AG09309 (cell line): ENCODE results near the gene CLASRP.

Experiments used
- DNase-seq: peaks from one replicate; pipeline ENCODE4 v3.0.0-alpha.2; 2010; ENCODE audit warnings: low read depth
- H3K4me3 ChIP-seq: 2 replicates; pipeline ENCODE4 v1.5.1; 2011; ENCODE audit warnings: mild to moderate bottlenecking, low read depth, low read length, moderate library complexity; ENCODE audit not compliant: control insufficient read depth
- CTCF ChIP-seq: IDR thresholded peaks from 2 replicates; pipeline ENCODE4 v1.5.1; 2011; ENCODE audit warnings: mild to moderate bottlenecking, low read depth, low read length, inconsistent platforms; ENCODE audit not compliant: insufficient read depth, control insufficient read depth; ENCODE audit errors: missing control alignments

CLASRP gene

DNA sequence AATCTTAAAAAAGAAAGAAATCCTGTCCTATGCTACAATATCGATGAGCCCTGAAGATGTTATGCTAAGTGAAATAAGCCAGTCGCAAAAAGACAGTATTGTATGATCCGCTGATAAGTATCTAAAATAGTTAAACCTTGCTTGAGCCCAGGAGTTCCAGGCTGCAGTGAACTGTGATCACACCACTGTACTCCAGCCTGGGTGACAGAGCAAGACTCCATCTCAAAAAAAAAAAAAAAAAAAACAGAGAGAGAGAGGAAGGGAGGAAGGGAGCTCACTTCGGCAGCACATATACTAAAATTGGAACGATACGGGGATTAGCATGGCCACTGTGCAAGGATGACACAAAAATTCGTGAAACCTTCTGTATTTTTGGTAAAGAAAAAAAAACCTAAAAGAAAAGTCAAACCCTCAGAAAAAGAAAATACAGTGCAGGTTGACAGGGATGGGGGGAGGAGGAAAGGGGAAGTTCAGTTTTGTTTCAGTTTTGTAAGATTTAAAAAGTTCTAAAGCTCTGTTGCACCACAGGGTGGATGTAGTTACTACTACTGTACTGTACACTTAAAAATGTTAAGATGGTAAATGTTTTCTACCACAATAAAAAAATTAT lies 8.4 kb downstream of the CLASRP start:
- no peak overlapping the region for H3K4me3 ChIP-seq
- DNase-seq = no peak
- TF ChIP-seq CTCF = no peak

- H3K4me3 ChIP-seq = no peak overlapping the region
- no peak for DNase-seq
- no peak for TF ChIP-seq CTCF
Measured at GRCh38 chr19:45049073-45049736, 10.4 kb downstream of the CLASRP start.

DNA sequence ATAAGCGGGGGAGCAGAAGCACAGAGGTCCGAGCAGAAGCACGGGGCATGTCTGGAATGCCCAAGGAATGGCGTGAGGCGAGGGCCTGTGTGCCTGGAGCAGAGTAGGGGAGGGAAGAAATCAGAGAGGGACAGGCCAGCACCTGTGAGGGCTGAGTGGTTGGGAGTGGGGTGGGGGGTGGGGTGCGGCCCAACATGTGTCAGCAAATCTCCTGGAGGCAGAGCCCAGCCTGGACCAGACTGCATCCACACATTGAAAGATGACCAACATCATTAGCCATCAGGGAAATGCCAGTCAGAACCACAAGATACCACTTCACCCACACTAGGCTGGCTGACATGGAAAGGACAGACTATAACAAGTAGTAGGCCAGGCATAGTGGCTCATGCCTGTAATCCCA lies 11.2 kb downstream of the CLASRP start:
- no peak for DNase-seq
- H3K4me3 ChIP-seq = no peak overlapping the region
- TF ChIP-seq CTCF = no peak

- TF ChIP-seq CTCF = no peak
- H3K4me3 ChIP-seq = no peak overlapping the region
- no peak for DNase-seq
Measured at GRCh38 chr19:45051929-45052579, 13.2 kb downstream of the CLASRP start.

GRCh38 chr19:45056831-45057230 lies 18.0 kb downstream of the CLASRP start:
- no peak for DNase-seq
- TF ChIP-seq CTCF = no peak
- H3K4me3 ChIP-seq = no peak overlapping the region

GRCh38 chr19:45057444-45057843 lies 18.6 kb downstream of the CLASRP start:
- no peak overlapping the region for H3K4me3 ChIP-seq
- no peak for TF ChIP-seq CTCF
- DNase-seq = no peak
